Measurements from ENCODE around the gene EME1.

EME1 gene

DNA sequence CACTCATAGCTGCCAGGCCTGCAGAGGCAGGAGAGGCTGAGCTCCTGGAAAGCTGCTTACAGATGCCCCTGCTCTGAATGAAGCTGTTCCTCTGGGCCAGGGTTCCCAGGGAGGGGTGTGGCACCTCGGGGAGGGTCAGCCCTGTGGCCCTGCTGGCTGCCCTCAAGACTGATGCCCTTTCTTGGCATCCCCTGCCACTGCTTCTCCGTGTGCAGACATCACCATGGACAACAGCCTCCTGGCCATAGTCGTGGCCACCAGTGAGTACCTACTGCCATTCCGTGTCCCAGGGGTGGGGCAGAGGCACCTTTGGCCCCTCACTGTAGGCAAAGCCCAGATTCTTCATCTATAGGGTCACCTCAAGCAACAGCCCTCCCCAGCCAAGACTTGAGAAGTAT, 9.0 kb upstream of the EME1 start:
- Histone ChIP-seq H4K20me1 (ENCODE audit: insufficient read depth, low read length) (peaks cover 36% of the 10 kb centered on the region), H3K27me3 (ENCODE audit: insufficient read depth, low read length, poor library complexity) (no peaks in the 10 kb centered on the region), H3K79me2 (ENCODE audit: insufficient read depth, low read length) (no peaks in the 10 kb centered on the region), H3K27ac (ENCODE audit: low read length) (no peak overlapping the region), H2AFZ (ENCODE audit: low read depth, low read length) (no peak overlapping the region), H3K36me3 (ENCODE audit: insufficient read depth, low read length) (peaks cover 65% of the 10 kb centered on the region), H3K9me3 (ENCODE audit: insufficient read depth, low read length, severe bottlenecking) (no peaks in the 10 kb centered on the region), H3K4me2 (ENCODE audit: insufficient read depth, low read length) (no peak overlapping the region), H3K4me3 (ENCODE audit: low read depth in 1 of 2, low read length in 2 of 2) (no peak overlapping the region), H3K9ac (ENCODE audit: low read depth, low read length) (no peak overlapping the region), H3K4me1 (ENCODE audit: insufficient read depth, low read length) (no peaks in the 10 kb centered on the region)
- ATAC-seq (ENCODE audit: insufficient read depth, low read depth) (no peak), DNase-seq (no peak)
- TF ChIP-seq EZH2 (IDR thresholded peaks at IDR 0.05; ENCODE audit: borderline replicate concordance, low read depth, low read length, severe bottlenecking), result no peak
- TF ChIP-seq, protein P1, sequence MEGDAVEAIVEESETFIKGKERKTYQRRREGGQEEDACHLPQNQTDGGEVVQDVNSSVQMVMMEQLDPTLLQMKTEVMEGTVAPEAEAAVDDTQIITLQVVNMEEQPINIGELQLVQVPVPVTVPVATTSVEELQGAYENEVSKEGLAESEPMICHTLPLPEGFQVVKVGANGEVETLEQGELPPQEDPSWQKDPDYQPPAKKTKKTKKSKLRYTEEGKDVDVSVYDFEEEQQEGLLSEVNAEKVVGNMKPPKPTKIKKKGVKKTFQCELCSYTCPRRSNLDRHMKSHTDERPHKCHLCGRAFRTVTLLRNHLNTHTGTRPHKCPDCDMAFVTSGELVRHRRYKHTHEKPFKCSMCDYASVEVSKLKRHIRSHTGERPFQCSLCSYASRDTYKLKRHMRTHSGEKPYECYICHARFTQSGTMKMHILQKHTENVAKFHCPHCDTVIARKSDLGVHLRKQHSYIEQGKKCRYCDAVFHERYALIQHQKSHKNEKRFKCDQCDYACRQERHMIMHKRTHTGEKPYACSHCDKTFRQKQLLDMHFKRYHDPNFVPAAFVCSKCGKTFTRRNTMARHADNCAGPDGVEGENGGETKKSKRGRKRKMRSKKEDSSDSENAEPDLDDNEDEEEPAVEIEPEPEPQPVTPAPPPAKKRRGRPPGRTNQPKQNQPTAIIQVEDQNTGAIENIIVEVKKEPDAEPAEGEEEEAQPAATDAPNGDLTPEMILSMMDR (IDR thresholded peaks at IDR 0.05; ENCODE audit: borderline replicate concordance, extremely low read depth, low read length, poor library complexity, severe bottlenecking), result no peak

DNA sequence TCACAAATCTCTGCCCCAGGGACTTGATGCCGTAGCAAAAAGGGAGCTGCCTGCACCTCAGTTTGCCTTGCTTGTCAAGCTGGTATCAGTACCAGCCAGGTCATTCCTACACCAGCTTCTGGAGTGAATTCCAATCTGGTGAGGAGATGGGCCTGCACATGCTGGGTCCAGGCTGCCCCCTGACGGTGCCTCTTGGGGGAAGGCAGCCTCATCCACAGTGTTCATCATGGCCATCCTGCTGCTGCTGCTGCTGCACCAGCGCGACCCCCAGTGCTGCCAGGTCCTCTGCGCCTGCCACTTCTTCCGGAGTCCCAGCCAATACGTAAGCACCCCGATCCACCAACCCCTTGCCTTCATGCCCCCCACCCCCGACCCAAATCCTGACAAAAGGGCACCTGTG, 8.3 kb upstream of the EME1 start:
- no peak for DNase-seq
- peaks cover 35% of the 10 kb centered on the region for H4K20me1 ChIP-seq (ENCODE audit: insufficient read depth, low read length)
- no peaks in the 10 kb centered on the region for H3K9me3 ChIP-seq (ENCODE audit: insufficient read depth, low read length, severe bottlenecking)
- no peak overlapping the region for H3K4me3 ChIP-seq (ENCODE audit: low read depth in 1 of 2, low read length in 2 of 2)
- H3K4me2 ChIP-seq (ENCODE audit: insufficient read depth, low read length), result no peak overlapping the region
- H3K79me2 ChIP-seq (ENCODE audit: insufficient read depth, low read length), result peaks cover 2% of the 10 kb centered on the region; the same call in 1 of the 2 replicates
- ATAC-seq (ENCODE audit: insufficient read depth, low read depth), result no peak
- H3K9ac ChIP-seq (ENCODE audit: low read depth, low read length), result no peak overlapping the region
- H3K27me3 ChIP-seq (ENCODE audit: insufficient read depth, low read length, poor library complexity), result no peaks in the 10 kb centered on the region
- no peak overlapping the region for H3K27ac ChIP-seq (ENCODE audit: low read length)
- no peak overlapping the region for H2AFZ ChIP-seq (ENCODE audit: low read depth, low read length)
- no peaks in the 10 kb centered on the region for H3K4me1 ChIP-seq (ENCODE audit: insufficient read depth, low read length)
- TF ChIP-seq EZH2 (IDR thresholded peaks at IDR 0.05; ENCODE audit: borderline replicate concordance, low read depth, low read length, severe bottlenecking), result no peak
- TF ChIP-seq, protein P1 (IDR thresholded peaks at IDR 0.05; ENCODE audit: borderline replicate concordance, extremely low read depth, low read length, poor library complexity, severe bottlenecking), result no peak
- peaks cover 65% of the 10 kb centered on the region for H3K36me3 ChIP-seq (ENCODE audit: insufficient read depth, low read length)

DNA sequence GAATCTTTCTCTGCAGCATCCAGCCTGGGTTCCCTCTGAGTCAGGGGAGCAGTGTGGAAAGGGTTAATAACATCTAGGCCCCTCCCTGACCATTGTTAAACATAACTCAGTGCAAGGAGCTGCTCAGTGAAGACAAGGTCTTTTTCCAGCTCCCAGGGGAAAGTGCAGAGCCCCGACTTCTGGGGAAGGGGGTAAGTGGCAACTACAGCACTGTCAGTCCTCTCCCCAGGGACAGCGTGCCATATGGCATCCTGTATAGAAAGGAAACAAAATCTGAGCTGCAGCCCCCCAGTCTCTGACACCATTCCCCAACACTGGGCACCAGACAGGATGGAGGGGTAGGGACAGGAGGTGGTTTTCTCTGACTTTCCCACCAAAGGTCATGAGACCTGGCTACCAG, 7.9 kb upstream of the EME1 start:
- Histone ChIP-seq H3K36me3 (ENCODE audit: insufficient read depth, low read length) (peaks cover 65% of the 10 kb centered on the region), H3K27ac (ENCODE audit: low read length) (no peak overlapping the region), H3K27me3 (ENCODE audit: insufficient read depth, low read length, poor library complexity) (no peaks in the 10 kb centered on the region), H3K4me3 (ENCODE audit: low read depth in 1 of 2, low read length in 2 of 2) (no peak overlapping the region), H3K4me1 (ENCODE audit: insufficient read depth, low read length) (no peaks in the 10 kb centered on the region), H3K9me3 (ENCODE audit: insufficient read depth, low read length, severe bottlenecking) (no peaks in the 10 kb centered on the region), H3K4me2 (ENCODE audit: insufficient read depth, low read length) (no peak overlapping the region), H3K79me2 (ENCODE audit: insufficient read depth, low read length) (peaks cover 7% of the 10 kb centered on the region; the same call in 1 of the 2 replicates), H2AFZ (ENCODE audit: low read depth, low read length) (no peak overlapping the region), H3K9ac (ENCODE audit: low read depth, low read length) (no peak overlapping the region), H4K20me1 (ENCODE audit: insufficient read depth, low read length) (peaks cover 32% of the 10 kb centered on the region)
- TF ChIP-seq EZH2 (IDR thresholded peaks at IDR 0.05; ENCODE audit: borderline replicate concordance, low read depth, low read length, severe bottlenecking), result no peak
- TF ChIP-seq, protein P1 (IDR thresholded peaks at IDR 0.05; ENCODE audit: borderline replicate concordance, extremely low read depth, low read length, poor library complexity, severe bottlenecking), result no peak
- no peak for ATAC-seq (ENCODE audit: insufficient read depth, low read depth)
- DNase-seq, result no peak

Data from DND-41 (cell line).